HEK293T (cell line): ENCODE data around the gene WFS1.

ENCODE experiments used
- BHLHE40 ChIP-seq: fragments of 450-650 bp; IDR thresholded peaks from 2 replicates; pipeline ENCODE4 v1.6.1; 2016; ENCODE audit warnings: mild to moderate bottlenecking, moderate library complexity, borderline replicate concordance
- NFRKB ChIP-seq: fragments of 450-650 bp; IDR thresholded peaks from 2 replicates; pipeline ENCODE4 v1.6.1; 2016; ENCODE audit warnings: mild to moderate bottlenecking, moderate library complexity
- TARDBP ChIP-seq: fragments of 450-650 bp; IDR thresholded peaks from 2 replicates; pipeline ENCODE4 v1.6.1; 2016

- no peak for TF ChIP-seq NFRKB
- TF ChIP-seq TARDBP: no peak
- no peak for TF ChIP-seq BHLHE40
Observed at GRCh38 chr4:6338951-6339817, 69.5 kb downstream of the WFS1 start.
